ENCODE results near the gene SYT15B.
"Not testable (repeated sequence)": the region's sequence is repeated elsewhere in the genome, so short reads cannot be mapped to it uniquely, and the experiment has no call there.

- not testable (repeated sequence) for TF ChIP-seq POLR2A (IDR thresholded peaks at IDR 0.05)
- TF ChIP-seq, protein P1, sequence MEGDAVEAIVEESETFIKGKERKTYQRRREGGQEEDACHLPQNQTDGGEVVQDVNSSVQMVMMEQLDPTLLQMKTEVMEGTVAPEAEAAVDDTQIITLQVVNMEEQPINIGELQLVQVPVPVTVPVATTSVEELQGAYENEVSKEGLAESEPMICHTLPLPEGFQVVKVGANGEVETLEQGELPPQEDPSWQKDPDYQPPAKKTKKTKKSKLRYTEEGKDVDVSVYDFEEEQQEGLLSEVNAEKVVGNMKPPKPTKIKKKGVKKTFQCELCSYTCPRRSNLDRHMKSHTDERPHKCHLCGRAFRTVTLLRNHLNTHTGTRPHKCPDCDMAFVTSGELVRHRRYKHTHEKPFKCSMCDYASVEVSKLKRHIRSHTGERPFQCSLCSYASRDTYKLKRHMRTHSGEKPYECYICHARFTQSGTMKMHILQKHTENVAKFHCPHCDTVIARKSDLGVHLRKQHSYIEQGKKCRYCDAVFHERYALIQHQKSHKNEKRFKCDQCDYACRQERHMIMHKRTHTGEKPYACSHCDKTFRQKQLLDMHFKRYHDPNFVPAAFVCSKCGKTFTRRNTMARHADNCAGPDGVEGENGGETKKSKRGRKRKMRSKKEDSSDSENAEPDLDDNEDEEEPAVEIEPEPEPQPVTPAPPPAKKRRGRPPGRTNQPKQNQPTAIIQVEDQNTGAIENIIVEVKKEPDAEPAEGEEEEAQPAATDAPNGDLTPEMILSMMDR (IDR thresholded peaks at IDR 0.05) = not testable (repeated sequence)
These were observed 39.3 kb downstream of the SYT15B start for GRCh38 chr10:47724119-47724518.
